NOMO-1 treated with dmso at 0.1 percent for 144 hours (cell line): Measurements from ENCODE around the gene ARHGAP12.

ENCODE experiments used
- DNase-seq: peaks from one replicate; lab custom pipeline; 2025; ENCODE audit not compliant: unreplicated experiment; lab: John Stamatoyannopoulos, UW

The ARHGAP12 gene

GRCh38 chr10:31952066-31952465 lies 23.4 kb upstream of the ARHGAP12 start:
- no peak for DNase-seq

- no peak for DNase-seq
These were observed 20.6 kb upstream of the ARHGAP12 start for GRCh38 chr10:31949266-31949665.

GRCh38 chr10:31948021-31948420 lies 19.4 kb upstream of the ARHGAP12 start:
- no peak for DNase-seq

- DNase-seq: peak; percentile 7
These were observed 18.7 kb upstream of the ARHGAP12 start for GRCh38 chr10:31947144-31947926.

GRCh38 chr10:31945392-31945791 lies 16.8 kb upstream of the ARHGAP12 start:
- no peak for DNase-seq

GRCh38 chr10:31944071-31944433 lies 15.4 kb upstream of the ARHGAP12 start:
- no peak for DNase-seq

GRCh38 chr10:31942892-31943291 lies 14.3 kb upstream of the ARHGAP12 start:
- no peak for DNase-seq

GRCh38 chr10:31942435-31942834 lies 13.8 kb upstream of the ARHGAP12 start:
- DNase-seq: no peak

- no peak for DNase-seq
These were observed 12.4 kb upstream of the ARHGAP12 start for GRCh38 chr10:31940839-31941653.

- no peak for DNase-seq
These were observed 11.4 kb upstream of the ARHGAP12 start for GRCh38 chr10:31939797-31940708.

GRCh38 chr10:31937371-31937770 lies 8.7 kb upstream of the ARHGAP12 start:
- no peak for DNase-seq

GRCh38 chr10:31936933-31937332 lies 8.3 kb upstream of the ARHGAP12 start:
- no peak for DNase-seq

GRCh38 chr10:31936086-31936485 lies 7.5 kb upstream of the ARHGAP12 start:
- no peak for DNase-seq

- DNase-seq: no peak
These were observed 7.0 kb upstream of the ARHGAP12 start for GRCh38 chr10:31935678-31936077.

- no peak for DNase-seq
These were observed 4.2 kb upstream of the ARHGAP12 start for GRCh38 chr10:31932838-31933237.

GRCh38 chr10:31930856-31931255 lies 2.2 kb upstream of the ARHGAP12 start:
- no peak for DNase-seq

GRCh38 chr10:31930023-31930751 lies 1.6 kb upstream of the ARHGAP12 start:
- DNase-seq: peak; percentile 46

GRCh38 chr10:31929261-31930022 lies 811 bp upstream of the ARHGAP12 start:
- peak; percentile 11 for DNase-seq

- DNase-seq: peak; percentile 49
These were observed 615 bp downstream of the ARHGAP12 start for GRCh38 chr10:31927884-31928548.
